ENCODE results near the gene HPCAL1.

GRCh38 chr2:10267551-10268465 is 34.9 kb upstream of the HPCAL1 start:
- no peak for TF ChIP-seq TAF1 (IDR thresholded peaks at IDR 0.05; ENCODE audit: borderline replicate concordance, low read depth, low read length)
- no peak for TF ChIP-seq POLR2A (IDR thresholded peaks at IDR 0.05; ENCODE audit: low read depth, low read length)
- no peak for TF ChIP-seq SMC3 (IDR thresholded peaks at IDR 0.05; ENCODE audit: borderline replicate concordance, low read length)
- TF ChIP-seq, protein P1, sequence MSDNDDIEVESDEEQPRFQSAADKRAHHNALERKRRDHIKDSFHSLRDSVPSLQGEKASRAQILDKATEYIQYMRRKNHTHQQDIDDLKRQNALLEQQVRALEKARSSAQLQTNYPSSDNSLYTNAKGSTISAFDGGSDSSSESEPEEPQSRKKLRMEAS (IDR thresholded peaks at IDR 0.05; ENCODE audit: low read depth, low read length): no peak
